Lower leg skin (tissue), 4 donors: ENCODE data around the gene SLIT3. TPM values are rescaled to one million over a fixed set of nuclear protein-coding genes. Genes with fewer than 3 reads are reported as not detected.

ENCODE experiments used
- DNase-seq, 2 donors: peaks; one replicate each; pipeline ENCODE4 v3.0.0-alpha.2; 2019; ENCODE audit warnings: low spot score in 2 of 2
- H3K4me3 ChIP-seq: fragments of 200-600 bp; sonication (generic); 2 replicates; pipeline ENCODE4 v1.5.1; 2017; ENCODE audit warnings: mild to moderate bottlenecking, low read depth; ENCODE audit not compliant: poor library complexity, severe bottlenecking
- CTCF ChIP-seq, 3 donors: fragments of 450-650 bp; IDR thresholded peaks; one replicate each; pipeline ENCODE4 v1.5.1; 2016; ENCODE audit warnings: antibody characterized with exemption in 3 of 3, mild to moderate bottlenecking in 3 of 3, moderate library complexity in 2 of 3
- POLR2A ChIP-seq, 2 donors: fragments of 450-650 bp; IDR thresholded peaks; one replicate each; pipeline ENCODE4 v1.6.1; 2016 to 2017; ENCODE audit warnings: antibody characterized with exemption in 2 of 2, mild to moderate bottlenecking in 1 of 2, moderate library complexity in 1 of 2
- WGBS, 2 donors: methylation state at CpG; one replicate each; pipeline ENCODE4 v1.1.5; 2018; 5-methylcytosine and 5-hydroxymethylcytosine counted together
- intact Hi-C: fragments of 100-400 bp; cut with DNase I; formaldehyde crosslinking; loops from one replicate; pipeline ENCODE4 v1.15.0; 2023; ENCODE audit warnings: low total_unique reads
- total RNA-seq, 4 donors: library from RNA; depleted of rRNA; stranded (reverse); fragments of >200 nt; gene quantifications; one replicate each; pipeline ENCODE4 v1.1.0, GENCODE V29; 2016

The SLIT3 gene
- total RNA-seq, 4 donors from 2014 or later: 12.4 to 66.0 (median 22.8) TPM

GRCh38 chr5:169256191-169256590, 44.7 kb downstream of the SLIT3 start:
- WGBS, 2 donors: 93 to 94% methylated on average over 5 of the region's 5 CpGs
- intact Hi-C loops: no loop called here
- no peak overlapping the region for H3K4me3 ChIP-seq
- no peak for DNase-seq
- TF ChIP-seq CTCF (IDR thresholded peaks at IDR 0.05): no peak
- no peak for TF ChIP-seq POLR2A (IDR thresholded peaks at IDR 0.05)

GRCh38 chr5:169253071-169253470, 47.9 kb downstream of the SLIT3 start:
- 79 to 81% methylated on average over 3 of the region's 3 CpGs for WGBS, 2 donors
- intact Hi-C loops: no loop called here
- TF ChIP-seq CTCF (IDR thresholded peaks at IDR 0.05) (no peak), POLR2A (IDR thresholded peaks at IDR 0.05) (no peak)
- H3K4me3 ChIP-seq: no peak overlapping the region
- DNase-seq: no peak

GRCh38 chr5:169251333-169252084, 49.4 kb downstream of the SLIT3 start:
- intact Hi-C loops: no loop called here
- WGBS, 2 donors: 91 to 92% methylated on average over 8 of the region's 8 CpGs
- TF ChIP-seq POLR2A (IDR thresholded peaks at IDR 0.05) (no peak), CTCF (IDR thresholded peaks at IDR 0.05) (no peak)
- no peak overlapping the region for H3K4me3 ChIP-seq
- no peak for DNase-seq

- WGBS, 2 donors: 92 to 93% methylated on average over 4 of the region's 4 CpGs
- intact Hi-C loops: no loop called here
- H3K4me3 ChIP-seq: no peak overlapping the region
- TF ChIP-seq CTCF (IDR thresholded peaks at IDR 0.05) (no peak), POLR2A (IDR thresholded peaks at IDR 0.05) (no peak)
- no peak for DNase-seq
Observed at GRCh38 chr5:169250887-169251286, 50.1 kb downstream of the SLIT3 start.

GRCh38 chr5:169248996-169249395, 51.9 kb downstream of the SLIT3 start:
- WGBS, 2 donors: 36 to 38% methylated on average over 1 of the region's 1 CpG
- intact Hi-C loops: no loop called here
- TF ChIP-seq CTCF (IDR thresholded peaks at IDR 0.05): no peak
- TF ChIP-seq POLR2A (IDR thresholded peaks at IDR 0.05): no peak
- H3K4me3 ChIP-seq: no peak overlapping the region
- no peak for DNase-seq

- no peak overlapping the region for H3K4me3 ChIP-seq
- intact Hi-C loops: no loop called here
- no peak for DNase-seq
- WGBS, 2 donors: 45 to 61% methylated on average over 3 of the region's 3 CpGs
- TF ChIP-seq POLR2A (IDR thresholded peaks at IDR 0.05): no peak
- TF ChIP-seq CTCF (IDR thresholded peaks at IDR 0.05): no peak
Observed at GRCh38 chr5:169248550-169248949, 52.4 kb downstream of the SLIT3 start.
